ENCODE results near the gene ACTR8. TPM values are rescaled to one million over a fixed set of nuclear protein-coding genes. Genes with fewer than 3 reads are reported as not detected.

Gene ACTR8
- total RNA-seq, 6 experiments from 2014 or later: 43.3 to 47.6 (median 45.6) TPM

DNA sequence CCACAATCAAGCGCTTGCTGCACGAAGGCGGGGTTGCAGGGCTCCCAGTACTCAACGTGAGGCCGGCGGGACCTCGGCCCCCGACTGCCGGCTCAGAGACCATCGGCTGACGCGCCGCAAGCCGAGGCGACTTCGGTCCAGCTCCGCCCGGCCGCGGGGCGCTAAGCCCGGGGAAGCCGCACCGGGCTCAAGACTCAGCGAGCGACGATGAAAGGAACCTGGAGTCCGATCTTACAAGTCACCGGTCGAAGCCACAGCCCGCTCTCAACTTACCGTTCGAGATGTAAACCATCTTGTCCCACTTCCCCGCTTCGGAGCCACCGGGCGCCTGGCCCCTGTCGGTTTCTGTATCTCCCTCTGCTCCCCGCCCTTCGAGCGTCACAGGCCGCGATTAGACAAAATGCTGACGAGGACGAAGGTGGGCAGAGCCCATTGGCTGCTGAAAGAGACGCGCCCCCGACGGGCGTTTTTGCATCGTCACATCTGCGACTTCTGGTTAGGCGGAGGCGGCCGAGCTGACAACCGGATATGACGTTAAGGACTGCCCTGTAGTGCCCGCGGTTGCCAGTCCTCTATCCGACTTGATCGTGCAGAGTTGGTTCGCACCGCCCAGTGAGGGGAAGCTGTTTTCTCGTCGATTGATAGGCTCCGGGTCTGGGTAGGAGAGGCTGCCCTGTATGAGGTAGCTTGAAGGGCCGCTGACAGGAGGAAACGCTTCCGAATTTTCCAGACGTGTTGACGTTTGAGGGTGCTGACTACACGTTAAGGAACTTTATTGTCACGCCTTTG is 9.7 kb upstream of the ACTR8 start, which contains the start of gene SELENOK:
SELENOK (minus strand) TSS at position 363 of the 789 bp plus-strand sequence.
- Mint-ChIP-seq H3K27ac (peak within 1 kb of the TSS; percentile 98), H3K4me1 (ENCODE audit: low read depth) (peaks cover 36% of the 10 kb centered on the region), H3K4me3 (peak within 1 kb of the TSS; percentile 92), H3K9me3 (no peaks in the 10 kb centered on the region), H3K36me3 (ENCODE audit: low read depth) (peaks cover 5% of the 10 kb centered on the region), H3K27me3 (ENCODE audit: insufficient read depth) (peaks cover 2% of the 10 kb centered on the region; the same call in 1 of the 2 replicates)
- DNase-seq: peak; percentile 99
- TF ChIP-seq, protein P1, sequence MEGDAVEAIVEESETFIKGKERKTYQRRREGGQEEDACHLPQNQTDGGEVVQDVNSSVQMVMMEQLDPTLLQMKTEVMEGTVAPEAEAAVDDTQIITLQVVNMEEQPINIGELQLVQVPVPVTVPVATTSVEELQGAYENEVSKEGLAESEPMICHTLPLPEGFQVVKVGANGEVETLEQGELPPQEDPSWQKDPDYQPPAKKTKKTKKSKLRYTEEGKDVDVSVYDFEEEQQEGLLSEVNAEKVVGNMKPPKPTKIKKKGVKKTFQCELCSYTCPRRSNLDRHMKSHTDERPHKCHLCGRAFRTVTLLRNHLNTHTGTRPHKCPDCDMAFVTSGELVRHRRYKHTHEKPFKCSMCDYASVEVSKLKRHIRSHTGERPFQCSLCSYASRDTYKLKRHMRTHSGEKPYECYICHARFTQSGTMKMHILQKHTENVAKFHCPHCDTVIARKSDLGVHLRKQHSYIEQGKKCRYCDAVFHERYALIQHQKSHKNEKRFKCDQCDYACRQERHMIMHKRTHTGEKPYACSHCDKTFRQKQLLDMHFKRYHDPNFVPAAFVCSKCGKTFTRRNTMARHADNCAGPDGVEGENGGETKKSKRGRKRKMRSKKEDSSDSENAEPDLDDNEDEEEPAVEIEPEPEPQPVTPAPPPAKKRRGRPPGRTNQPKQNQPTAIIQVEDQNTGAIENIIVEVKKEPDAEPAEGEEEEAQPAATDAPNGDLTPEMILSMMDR (IDR thresholded peaks at IDR 0.05): no peak; the same call in 1 of the 2 replicates

DNA sequence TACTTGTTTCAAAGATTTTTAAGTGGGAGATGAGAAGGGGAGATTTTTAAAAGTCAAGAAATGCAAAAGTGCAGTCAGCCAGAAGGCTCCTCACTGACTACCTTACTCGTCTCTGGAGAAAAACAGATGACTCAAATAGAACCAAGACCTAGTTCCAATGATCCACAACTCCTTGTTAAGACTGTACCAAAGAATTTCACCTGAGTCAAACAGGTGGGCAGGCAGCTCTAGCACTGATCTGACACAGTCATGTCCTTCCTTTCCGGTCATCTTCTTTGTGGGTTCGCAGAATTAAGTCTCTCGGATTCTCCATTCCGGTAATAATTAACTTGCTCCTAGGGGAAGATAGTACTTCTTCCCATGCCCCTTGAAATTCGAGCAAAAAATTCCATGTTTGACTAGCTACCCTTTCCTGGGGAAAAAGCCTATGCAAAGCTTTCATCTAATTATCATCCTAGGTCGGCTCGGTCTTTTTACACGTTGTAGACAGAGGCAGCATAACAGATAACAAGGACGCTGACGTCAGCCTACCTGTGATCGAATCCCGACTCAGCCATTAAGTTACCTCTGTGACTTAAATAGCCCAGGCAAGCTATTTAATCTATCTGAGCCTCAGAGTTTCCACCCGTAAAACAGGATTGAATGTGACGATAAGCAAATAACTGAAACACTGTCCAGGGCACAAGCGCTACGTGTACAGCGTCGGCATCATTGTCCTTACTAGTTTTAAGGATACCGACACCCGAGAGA is 8.9 kb upstream of the ACTR8 start:
- no peaks in the 10 kb centered on the region for H3K9me3 Mint-ChIP-seq
- DNase-seq: no peak
- TF ChIP-seq, protein P1 (IDR thresholded peaks at IDR 0.05): no peak
- peaks cover 5% of the 10 kb centered on the region for H3K36me3 Mint-ChIP-seq (ENCODE audit: low read depth)
- H3K4me1 Mint-ChIP-seq (ENCODE audit: low read depth): peaks cover 36% of the 10 kb centered on the region
- peak overlapping the region; percentile 98 for H3K27ac Mint-ChIP-seq
- peaks cover 2% of the 10 kb centered on the region; the same call in 1 of the 2 replicates for H3K27me3 Mint-ChIP-seq (ENCODE audit: insufficient read depth)
- peak overlapping the region; percentile 92 for H3K4me3 Mint-ChIP-seq

DNA sequence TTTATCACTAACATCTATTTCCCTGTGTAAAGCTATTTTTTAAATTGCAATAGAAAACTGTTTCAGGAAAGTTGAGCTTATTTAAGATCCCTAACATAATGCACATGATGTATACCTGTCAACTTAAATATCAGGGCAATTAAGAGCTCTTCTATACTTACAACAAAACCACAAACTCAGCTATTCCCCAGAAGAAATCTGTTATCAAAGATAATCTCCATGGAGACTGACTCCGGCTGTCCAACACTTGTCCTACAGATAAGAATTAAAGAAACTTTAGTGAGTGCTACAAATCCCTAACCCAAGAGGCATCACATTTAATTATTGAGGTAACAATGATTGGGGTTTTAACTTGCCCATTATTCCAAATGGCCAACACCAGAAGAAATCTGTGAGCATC is 6.3 kb upstream of the ACTR8 start:
- H3K36me3 Mint-ChIP-seq (ENCODE audit: low read depth): peaks cover 5% of the 10 kb centered on the region
- no peak for DNase-seq
- H3K27me3 Mint-ChIP-seq (ENCODE audit: insufficient read depth): peaks cover 2% of the 10 kb centered on the region; the same call in 1 of the 2 replicates
- no peaks in the 10 kb centered on the region for H3K9me3 Mint-ChIP-seq
- TF ChIP-seq, protein P1 (IDR thresholded peaks at IDR 0.05): no peak
- peaks cover 34% of the 10 kb centered on the region for H3K4me1 Mint-ChIP-seq (ENCODE audit: low read depth)
- no peak overlapping the region for H3K4me3 Mint-ChIP-seq
- H3K27ac Mint-ChIP-seq: no peak overlapping the region

DNA sequence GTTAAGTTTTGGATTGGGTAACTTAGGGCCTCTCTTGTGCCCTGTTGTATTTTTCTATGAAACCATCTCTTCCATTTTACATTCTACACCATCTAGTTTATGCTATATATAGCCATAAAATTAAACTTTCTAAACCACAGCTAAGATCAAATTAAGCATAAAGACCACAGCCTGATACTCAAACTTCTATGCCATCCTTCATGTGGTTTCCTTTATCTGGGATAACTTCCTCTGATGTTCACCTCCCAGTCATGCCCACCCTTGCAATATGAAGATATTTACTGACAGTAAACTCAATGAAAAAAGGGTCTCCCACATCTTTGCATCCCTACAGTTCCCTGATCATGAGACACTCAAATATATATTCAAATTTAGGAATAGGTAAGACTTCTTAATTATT is 5.5 kb upstream of the ACTR8 start:
- H3K4me1 Mint-ChIP-seq (ENCODE audit: low read depth): peaks cover 30% of the 10 kb centered on the region
- H3K4me3 Mint-ChIP-seq: no peak overlapping the region
- H3K36me3 Mint-ChIP-seq (ENCODE audit: low read depth): peaks cover 5% of the 10 kb centered on the region
- no peaks in the 10 kb centered on the region for H3K9me3 Mint-ChIP-seq
- no peak overlapping the region for H3K27ac Mint-ChIP-seq
- no peak for DNase-seq
- TF ChIP-seq, protein P1 (IDR thresholded peaks at IDR 0.05): no peak
- 0 out of 2 replicates have a peak, but pooled peaks cover 2% of the 10 kb centered on the region for H3K27me3 Mint-ChIP-seq (ENCODE audit: insufficient read depth)

DNA sequence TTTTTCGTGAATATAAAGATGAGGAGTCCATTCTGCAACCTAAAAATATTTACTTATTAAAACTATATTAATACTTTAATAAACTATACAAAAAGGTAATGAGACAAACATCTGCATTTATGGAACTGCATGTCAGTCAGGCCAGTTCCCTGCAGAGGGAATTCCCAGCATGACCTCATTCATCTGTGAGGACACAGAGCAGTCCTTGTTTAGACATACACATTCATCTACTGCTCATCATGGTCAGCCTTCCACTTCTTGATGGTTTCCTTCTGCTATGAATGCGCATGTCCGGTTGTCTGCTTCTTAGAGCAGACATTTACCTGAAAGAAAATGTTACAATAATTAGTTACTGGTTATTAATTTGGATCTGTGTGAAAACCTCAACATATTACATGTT is 3.3 kb upstream of the ACTR8 start:
- no peak overlapping the region for H3K27ac Mint-ChIP-seq
- H3K4me3 Mint-ChIP-seq: no peak overlapping the region
- H3K4me1 Mint-ChIP-seq (ENCODE audit: low read depth): peaks cover 28% of the 10 kb centered on the region
- TF ChIP-seq, protein P1 (IDR thresholded peaks at IDR 0.05): no peak
- H3K36me3 Mint-ChIP-seq (ENCODE audit: low read depth): peaks cover 12% of the 10 kb centered on the region
- no peaks in the 10 kb centered on the region for H3K9me3 Mint-ChIP-seq
- no peak for DNase-seq
- H3K27me3 Mint-ChIP-seq (ENCODE audit: insufficient read depth): no peaks in the 10 kb centered on the region

All from HFFc6 (cell line).